HL-60 (cell line): Measurements from ENCODE around the gene IGFBP4.

Source experiments
- CTCF ChIP-seq: IDR thresholded peaks from one replicate; pipeline ENCODE4 v1.5.1; 2011; ENCODE audit warnings: low read length, control low read depth, inconsistent platforms; ENCODE audit not compliant: insufficient read depth
- SPI1 ChIP-seq: IDR thresholded peaks from 2 replicates; pipeline ENCODE4 v1.6.1; 2012; ENCODE audit warnings: low read depth, mild to moderate bottlenecking, borderline replicate concordance

- no peak for TF ChIP-seq CTCF
- TF ChIP-seq SPI1, result no peak
Measured at GRCh38 chr17:40425741-40426140, 17.5 kb upstream of the IGFBP4 start.
